ENCODE data around the gene GNGT1. TPM values are rescaled to one million over a fixed set of nuclear protein-coding genes. Genes with fewer than 3 reads are reported as not detected.

The GNGT1 gene
- polyA plus RNA-seq, 1 of the 3 experiments (the other 2 are of a cell fraction): 0.15 TPM

DNA sequence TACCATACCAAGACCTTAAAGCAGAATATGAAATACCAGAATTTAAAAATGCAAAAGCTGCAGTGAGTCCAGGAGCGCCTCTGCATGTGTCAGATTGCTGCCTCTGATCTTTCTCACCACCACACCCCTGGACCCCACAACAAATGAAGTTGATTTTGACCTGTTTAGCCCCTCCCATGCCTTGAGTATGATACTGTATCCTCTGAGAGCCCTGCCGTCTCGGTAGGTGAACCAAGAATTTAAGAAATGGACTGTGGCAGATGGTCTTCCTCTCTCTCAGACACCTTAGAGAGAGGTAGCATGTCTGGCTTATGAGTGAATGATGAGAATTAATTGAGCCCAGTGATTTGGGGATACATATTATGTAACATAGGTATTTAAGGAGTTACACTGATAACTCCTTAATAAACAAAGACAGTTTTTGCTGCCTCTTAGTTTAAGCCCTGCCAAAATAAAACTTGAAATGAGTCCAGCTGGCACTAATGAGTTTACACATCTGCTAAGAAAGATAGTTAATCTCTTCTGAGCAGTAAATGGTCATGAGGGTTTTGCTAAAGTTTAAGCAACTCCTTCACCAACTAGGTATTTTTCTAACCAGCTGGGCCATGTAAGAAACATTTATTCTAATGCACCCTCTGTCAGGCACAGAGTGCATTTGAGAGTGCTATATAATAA is 11.3 kb upstream of the GNGT1 start (continued):
- TF ChIP-seq RFX5 (IDR thresholded peaks at IDR 0.05; ENCODE audit: low read length) (no peak), FOXJ3 (CRISPR knock-in tag; IDR thresholded peaks at IDR 0.05) (no peak)
- TF ChIP-seq, protein P1, sequence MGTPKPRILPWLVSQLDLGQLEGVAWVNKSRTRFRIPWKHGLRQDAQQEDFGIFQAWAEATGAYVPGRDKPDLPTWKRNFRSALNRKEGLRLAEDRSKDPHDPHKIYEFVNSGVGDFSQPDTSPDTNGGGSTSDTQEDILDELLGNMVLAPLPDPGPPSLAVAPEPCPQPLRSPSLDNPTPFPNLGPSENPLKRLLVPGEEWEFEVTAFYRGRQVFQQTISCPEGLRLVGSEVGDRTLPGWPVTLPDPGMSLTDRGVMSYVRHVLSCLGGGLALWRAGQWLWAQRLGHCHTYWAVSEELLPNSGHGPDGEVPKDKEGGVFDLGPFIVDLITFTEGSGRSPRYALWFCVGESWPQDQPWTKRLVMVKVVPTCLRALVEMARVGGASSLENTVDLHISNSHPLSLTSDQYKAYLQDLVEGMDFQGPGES (IDR thresholded peaks at IDR 0.05; ENCODE audit: low read depth, low read length): no peak

DNA sequence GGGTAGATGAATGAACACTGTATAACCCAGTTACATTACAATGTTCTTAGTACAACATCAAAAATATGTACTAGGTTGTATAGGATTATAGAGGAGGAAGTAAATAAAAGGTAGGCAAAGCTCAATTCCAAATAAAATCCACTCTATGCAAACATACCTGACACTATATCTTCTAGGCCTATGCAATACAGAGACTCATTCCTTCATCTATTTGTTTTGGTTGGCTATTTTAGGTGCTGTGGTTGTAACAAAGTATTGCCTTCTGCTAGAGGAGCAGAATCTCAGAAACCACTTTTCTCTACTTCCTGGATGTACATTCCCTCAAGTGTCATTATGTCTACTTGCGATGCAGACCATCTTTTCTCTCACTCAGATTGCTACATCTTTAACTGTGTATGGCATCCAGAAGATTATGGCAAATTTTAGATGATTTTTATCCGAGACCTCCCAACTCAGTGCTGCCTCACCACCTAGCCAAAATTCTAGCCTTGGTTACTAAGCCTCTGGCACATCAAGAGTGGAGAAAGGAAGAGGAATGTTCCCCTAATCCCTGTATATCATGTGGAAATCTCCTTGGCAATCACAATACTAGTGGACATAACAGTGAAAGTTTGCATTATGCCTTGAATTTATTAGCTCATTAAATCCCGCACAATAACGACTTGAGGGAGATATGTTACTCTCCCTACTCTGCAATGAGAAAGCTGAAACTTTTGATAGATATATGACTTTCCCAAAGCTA is 10.3 kb upstream of the GNGT1 start:
- Histone ChIP-seq H3K4me2 (no peak overlapping the region), H3K4me1 (ENCODE audit: control insufficient read depth in 1 of 2, insufficient read depth in 2 of 2, low read depth in 1 of 2, low read length in 1 of 2) (peaks cover 0 to 3% of the 10 kb centered on the region in 2 experiments; a peak in 2 of 4 replicates), H3F3A (replicated peaks; ENCODE audit: insufficient read depth) (peaks cover 7% of the 10 kb centered on the region), H3K27ac (ENCODE audit: low read depth in 2 of 2, low read length in 1 of 2) (no peak overlapping the region), H3K4me3 (ENCODE audit: low read depth in 2 of 2, low read length in 1 of 2) (no peak overlapping the region), H3K9me2 (no peaks in the 10 kb centered on the region), H2AFZ (ENCODE audit: low read depth) (no peak overlapping the region), H3K9me3 (no peaks in the 10 kb centered on the region), H3K9ac (no peak overlapping the region), H3K36me3 (replicated peaks in 1 of 2; ENCODE audit: control insufficient read depth in 1 of 2, insufficient read depth in 2 of 2, low read length in 1 of 2) (no peaks in the 10 kb centered on the region), H3K27me3 (ENCODE audit: insufficient read depth) (no peaks in the 10 kb centered on the region), H4K20me1 (ENCODE audit: insufficient read depth) (no peaks in the 10 kb centered on the region), H3K79me2 (ENCODE audit: insufficient read depth) (no peaks in the 10 kb centered on the region)
- CTCF ChIA-PET: interaction anchor here (0.7 to 1.8 kb wide), 5 partner anchors 10 to 274 kb away, joined by 3 to 7 read pairs (median 5); partner anchors contain the start of gene GNGT1
- DNase-seq: no peak
- POLR2A ChIA-PET: no interaction called here
- 88% methylated on average over 4 of the region's 4 CpGs for WGBS (ENCODE audit: low lambda C conversion rate)
- TF ChIP-seq FOSL2 (IDR thresholded peaks at IDR 0.05; ENCODE audit: borderline replicate concordance, low read depth) (no peak), GABPA (IDR thresholded peaks at IDR 0.05; ENCODE audit: low read depth) (no peak), POLR2AphosphoS5 (IDR thresholded peaks at IDR 0.05; ENCODE audit: low read depth, low read length) (no peak), RFX5 (IDR thresholded peaks at IDR 0.05; ENCODE audit: low read length) (no peak), JUND (IDR thresholded peaks at IDR 0.05) (no peak), RCOR1 (IDR thresholded peaks at IDR 0.05; ENCODE audit: low read length) (no peak), ELF1 (IDR thresholded peaks at IDR 0.05) (no peak), TAF1 (IDR thresholded peaks at IDR 0.05; ENCODE audit: borderline replicate concordance, low read depth, low read length) (no peak), MXI1 (IDR thresholded peaks at IDR 0.05; ENCODE audit: low read depth, low read length) (no peak), TEAD4 (IDR thresholded peaks at IDR 0.05; ENCODE audit: borderline replicate concordance, insufficient read depth) (no peak), YY1 (IDR thresholded peaks at IDR 0.05; ENCODE audit: low read depth) (no peak), NFIC (IDR thresholded peaks at IDR 0.05; ENCODE audit: borderline replicate concordance) (no peak), SMC3 (IDR thresholded peaks at IDR 0.05; ENCODE audit: low read depth, low read length) (no peak), RXRA (IDR thresholded peaks at IDR 0.05; ENCODE audit: borderline replicate concordance, low read depth) (no peak)
- TF ChIP-seq, protein P2, sequence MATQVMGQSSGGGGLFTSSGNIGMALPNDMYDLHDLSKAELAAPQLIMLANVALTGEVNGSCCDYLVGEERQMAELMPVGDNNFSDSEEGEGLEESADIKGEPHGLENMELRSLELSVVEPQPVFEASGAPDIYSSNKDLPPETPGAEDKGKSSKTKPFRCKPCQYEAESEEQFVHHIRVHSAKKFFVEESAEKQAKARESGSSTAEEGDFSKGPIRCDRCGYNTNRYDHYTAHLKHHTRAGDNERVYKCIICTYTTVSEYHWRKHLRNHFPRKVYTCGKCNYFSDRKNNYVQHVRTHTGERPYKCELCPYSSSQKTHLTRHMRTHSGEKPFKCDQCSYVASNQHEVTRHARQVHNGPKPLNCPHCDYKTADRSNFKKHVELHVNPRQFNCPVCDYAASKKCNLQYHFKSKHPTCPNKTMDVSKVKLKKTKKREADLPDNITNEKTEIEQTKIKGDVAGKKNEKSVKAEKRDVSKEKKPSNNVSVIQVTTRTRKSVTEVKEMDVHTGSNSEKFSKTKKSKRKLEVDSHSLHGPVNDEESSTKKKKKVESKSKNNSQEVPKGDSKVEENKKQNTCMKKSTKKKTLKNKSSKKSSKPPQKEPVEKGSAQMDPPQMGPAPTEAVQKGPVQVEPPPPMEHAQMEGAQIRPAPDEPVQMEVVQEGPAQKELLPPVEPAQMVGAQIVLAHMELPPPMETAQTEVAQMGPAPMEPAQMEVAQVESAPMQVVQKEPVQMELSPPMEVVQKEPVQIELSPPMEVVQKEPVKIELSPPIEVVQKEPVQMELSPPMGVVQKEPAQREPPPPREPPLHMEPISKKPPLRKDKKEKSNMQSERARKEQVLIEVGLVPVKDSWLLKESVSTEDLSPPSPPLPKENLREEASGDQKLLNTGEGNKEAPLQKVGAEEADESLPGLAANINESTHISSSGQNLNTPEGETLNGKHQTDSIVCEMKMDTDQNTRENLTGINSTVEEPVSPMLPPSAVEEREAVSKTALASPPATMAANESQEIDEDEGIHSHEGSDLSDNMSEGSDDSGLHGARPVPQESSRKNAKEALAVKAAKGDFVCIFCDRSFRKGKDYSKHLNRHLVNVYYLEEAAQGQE (IDR thresholded peaks at IDR 0.05; ENCODE audit: low read depth, low read length): no peak
- TF ChIP-seq, protein P3, sequence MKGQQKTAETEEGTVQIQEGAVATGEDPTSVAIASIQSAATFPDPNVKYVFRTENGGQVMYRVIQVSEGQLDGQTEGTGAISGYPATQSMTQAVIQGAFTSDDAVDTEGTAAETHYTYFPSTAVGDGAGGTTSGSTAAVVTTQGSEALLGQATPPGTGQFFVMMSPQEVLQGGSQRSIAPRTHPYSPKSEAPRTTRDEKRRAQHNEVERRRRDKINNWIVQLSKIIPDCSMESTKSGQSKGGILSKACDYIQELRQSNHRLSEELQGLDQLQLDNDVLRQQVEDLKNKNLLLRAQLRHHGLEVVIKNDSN (IDR thresholded peaks at IDR 0.05; ENCODE audit: borderline replicate concordance, low read depth): no peak
- TF ChIP-seq, protein P4, sequence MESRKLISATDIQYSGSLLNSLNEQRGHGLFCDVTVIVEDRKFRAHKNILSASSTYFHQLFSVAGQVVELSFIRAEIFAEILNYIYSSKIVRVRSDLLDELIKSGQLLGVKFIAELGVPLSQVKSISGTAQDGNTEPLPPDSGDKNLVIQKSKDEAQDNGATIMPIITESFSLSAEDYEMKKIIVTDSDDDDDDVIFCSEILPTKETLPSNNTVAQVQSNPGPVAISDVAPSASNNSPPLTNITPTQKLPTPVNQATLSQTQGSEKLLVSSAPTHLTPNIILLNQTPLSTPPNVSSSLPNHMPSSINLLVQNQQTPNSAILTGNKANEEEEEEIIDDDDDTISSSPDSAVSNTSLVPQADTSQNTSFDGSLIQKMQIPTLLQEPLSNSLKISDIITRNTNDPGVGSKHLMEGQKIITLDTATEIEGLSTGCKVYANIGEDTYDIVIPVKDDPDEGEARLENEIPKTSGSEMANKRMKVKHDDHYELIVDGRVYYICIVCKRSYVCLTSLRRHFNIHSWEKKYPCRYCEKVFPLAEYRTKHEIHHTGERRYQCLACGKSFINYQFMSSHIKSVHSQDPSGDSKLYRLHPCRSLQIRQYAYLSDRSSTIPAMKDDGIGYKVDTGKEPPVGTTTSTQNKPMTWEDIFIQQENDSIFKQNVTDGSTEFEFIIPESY (IDR thresholded peaks at IDR 0.05; ENCODE audit: borderline replicate concordance, low read depth): no peak
- TF ChIP-seq, protein P5, sequence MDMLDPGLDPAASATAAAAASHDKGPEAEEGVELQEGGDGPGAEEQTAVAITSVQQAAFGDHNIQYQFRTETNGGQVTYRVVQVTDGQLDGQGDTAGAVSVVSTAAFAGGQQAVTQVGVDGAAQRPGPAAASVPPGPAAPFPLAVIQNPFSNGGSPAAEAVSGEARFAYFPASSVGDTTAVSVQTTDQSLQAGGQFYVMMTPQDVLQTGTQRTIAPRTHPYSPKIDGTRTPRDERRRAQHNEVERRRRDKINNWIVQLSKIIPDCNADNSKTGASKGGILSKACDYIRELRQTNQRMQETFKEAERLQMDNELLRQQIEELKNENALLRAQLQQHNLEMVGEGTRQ (IDR thresholded peaks at IDR 0.05; ENCODE audit: borderline replicate concordance, low read depth, low read length): no peak
- TF ChIP-seq, protein P6, sequence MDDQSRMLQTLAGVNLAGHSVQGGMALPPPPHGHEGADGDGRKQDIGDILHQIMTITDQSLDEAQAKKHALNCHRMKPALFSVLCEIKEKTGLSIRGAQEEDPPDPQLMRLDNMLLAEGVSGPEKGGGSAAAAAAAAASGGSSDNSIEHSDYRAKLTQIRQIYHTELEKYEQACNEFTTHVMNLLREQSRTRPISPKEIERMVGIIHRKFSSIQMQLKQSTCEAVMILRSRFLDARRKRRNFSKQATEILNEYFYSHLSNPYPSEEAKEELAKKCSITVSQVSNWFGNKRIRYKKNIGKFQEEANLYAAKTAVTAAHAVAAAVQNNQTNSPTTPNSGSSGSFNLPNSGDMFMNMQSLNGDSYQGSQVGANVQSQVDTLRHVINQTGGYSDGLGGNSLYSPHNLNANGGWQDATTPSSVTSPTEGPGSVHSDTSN (IDR thresholded peaks at IDR 0.05): no peak

Measured in SK-N-SH (cell line).